ENCODE results near the gene CIZ1.

CIZ1 gene

DNA sequence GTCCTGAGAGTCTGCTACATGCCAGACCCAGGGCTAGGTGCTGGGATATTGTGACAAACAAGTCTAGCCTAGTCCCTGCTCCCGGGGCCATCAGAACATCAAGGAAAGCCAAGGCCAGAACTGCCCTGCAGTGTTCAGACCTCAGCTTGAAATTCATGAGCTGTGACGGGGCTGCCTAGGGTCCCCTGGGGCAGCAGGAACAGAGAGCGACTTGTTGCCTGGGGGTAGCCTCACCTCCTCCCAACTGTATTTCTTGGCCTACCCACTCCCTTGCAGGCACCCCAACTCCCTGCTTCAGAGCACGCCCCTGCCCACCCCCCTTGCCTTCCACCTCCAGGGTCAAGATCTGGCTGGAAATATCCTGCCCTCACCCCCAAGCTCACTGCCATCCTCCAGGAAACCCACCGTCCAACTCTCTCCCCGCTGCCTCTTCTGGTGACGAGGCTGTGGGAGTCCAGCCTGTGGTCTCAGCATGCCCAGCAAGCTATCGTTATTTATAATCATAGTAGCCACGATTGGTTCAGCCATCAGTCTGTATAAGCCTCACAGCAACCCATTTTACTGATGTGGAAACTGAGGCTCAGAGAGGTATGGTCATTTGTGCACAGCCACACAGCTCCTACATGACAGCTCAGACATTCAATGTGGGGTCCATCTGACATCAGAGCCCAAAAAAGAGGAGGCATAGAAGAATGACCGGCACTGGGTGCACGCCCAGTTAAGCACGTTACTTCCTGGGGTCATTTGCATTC lies 22.6 kb upstream of the CIZ1 start:
- DNase-seq (ENCODE audit: low read depth in 2 of 2, low spot score in 1 of 2) = no peak

DNA sequence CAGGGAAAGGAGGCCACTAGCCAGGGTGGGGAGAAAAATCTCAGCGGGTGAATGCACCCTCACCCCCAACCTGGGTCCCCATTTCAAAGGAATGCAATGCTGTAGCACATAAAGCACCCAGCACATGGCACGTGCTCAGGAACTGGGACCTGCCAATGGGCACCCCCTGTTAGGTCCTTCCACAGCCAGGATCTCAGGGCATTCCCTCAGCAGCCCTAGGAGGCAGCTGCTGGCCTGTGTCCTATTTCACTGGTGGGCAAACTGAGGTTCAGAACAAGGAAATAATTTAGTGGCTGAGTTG lies 20.6 kb upstream of the CIZ1 start:
- no peak for DNase-seq (ENCODE audit: low read depth in 2 of 2, low spot score in 1 of 2)

DNA sequence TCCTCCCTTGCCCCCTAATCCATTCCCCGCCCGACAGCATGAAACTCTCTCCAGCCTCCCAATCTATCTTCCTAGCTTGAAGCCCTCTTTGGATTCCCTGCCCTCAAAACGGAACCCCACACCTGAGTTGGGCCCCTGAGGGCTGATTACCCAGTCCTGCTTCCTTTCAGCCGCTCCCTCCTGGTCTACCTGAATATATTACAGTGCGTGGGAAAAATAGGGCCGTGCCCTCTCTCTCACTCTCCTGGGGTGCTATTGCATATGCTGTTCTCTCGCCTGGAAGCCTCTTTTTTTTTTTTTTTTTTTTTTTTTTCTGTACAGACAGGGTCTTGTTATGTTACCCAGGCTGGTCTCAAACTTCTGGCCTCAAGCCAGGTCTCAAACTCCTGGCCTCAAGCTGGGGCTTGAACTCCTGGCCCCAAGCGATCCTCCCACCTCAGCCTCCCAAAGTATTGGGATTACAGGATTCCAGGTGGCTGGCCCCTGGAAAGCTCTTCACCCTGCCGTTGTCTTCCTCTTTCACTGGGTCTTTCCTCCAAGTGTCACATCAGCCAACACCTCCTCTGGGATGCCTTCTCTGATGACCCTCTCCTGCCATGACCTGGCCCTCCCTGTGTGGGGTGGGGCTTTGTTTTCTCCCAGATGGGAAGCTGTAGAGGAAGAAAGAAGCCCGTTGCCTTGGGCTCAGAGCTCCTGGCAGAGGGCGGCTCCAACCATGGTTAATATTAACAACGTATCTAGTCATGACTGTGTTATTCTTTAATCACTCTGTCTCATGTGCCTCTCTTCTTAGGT lies 20.0 kb upstream of the CIZ1 start:
- no peak for DNase-seq (ENCODE audit: low read depth in 2 of 2, low spot score in 1 of 2)

DNA sequence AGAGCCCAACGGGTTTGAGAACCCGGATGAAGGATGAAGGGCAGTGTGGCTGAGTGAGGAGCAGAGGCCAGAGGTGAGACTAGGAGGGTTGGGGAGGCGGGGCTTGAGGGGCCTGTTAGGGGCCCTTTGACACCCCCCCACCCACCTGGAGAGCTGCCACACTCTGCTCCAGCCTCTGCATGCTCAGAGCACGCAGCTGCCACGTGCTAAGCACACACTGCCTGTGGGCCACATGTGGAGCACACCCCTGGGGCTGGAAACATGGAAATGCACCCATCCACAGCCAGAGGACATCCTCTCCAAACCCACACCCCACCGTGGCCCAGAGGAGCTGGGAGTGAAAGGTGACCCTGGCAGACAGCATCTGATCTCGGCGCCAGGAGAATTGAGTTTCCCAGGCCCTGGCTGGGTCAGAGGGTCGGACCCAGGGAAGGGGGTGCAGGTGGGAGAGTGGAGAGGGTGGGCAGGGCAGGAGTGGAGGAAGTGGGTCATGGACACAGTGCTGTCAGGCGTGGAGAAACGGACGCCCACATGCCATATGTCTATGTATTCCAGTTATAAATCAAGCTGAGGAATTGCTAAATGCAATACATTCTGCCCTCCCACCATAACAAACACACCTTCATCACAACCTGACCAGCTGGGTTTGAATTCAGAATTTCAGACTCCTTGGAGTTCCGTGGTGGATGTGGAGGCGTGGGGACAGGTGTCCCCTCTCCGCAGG lies 17.7 kb upstream of the CIZ1 start:
- DNase-seq (ENCODE audit: low read depth in 2 of 2, low spot score in 1 of 2) = no peak

DNA sequence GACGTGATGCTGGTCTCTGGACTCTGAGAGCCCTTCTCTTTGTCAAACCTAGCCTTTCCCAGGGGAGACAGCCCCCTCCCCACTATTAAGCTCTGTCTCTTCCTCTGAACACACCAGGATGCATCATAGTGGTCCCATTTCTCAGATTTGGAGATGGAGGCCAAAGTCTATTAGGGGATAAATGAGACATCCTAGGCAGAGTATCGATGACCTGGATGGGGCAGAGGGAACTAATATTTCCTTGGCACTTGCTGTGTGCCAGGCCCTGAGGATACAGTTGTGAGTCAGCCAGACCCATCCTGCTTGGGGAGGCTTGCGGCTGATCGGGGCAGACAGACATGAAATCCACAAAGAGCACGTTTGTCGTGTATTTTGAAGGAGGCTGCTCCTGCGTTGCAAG lies 17.0 kb upstream of the CIZ1 start:
- DNase-seq (ENCODE audit: low read depth in 2 of 2, low spot score in 1 of 2) = no peak

DNA sequence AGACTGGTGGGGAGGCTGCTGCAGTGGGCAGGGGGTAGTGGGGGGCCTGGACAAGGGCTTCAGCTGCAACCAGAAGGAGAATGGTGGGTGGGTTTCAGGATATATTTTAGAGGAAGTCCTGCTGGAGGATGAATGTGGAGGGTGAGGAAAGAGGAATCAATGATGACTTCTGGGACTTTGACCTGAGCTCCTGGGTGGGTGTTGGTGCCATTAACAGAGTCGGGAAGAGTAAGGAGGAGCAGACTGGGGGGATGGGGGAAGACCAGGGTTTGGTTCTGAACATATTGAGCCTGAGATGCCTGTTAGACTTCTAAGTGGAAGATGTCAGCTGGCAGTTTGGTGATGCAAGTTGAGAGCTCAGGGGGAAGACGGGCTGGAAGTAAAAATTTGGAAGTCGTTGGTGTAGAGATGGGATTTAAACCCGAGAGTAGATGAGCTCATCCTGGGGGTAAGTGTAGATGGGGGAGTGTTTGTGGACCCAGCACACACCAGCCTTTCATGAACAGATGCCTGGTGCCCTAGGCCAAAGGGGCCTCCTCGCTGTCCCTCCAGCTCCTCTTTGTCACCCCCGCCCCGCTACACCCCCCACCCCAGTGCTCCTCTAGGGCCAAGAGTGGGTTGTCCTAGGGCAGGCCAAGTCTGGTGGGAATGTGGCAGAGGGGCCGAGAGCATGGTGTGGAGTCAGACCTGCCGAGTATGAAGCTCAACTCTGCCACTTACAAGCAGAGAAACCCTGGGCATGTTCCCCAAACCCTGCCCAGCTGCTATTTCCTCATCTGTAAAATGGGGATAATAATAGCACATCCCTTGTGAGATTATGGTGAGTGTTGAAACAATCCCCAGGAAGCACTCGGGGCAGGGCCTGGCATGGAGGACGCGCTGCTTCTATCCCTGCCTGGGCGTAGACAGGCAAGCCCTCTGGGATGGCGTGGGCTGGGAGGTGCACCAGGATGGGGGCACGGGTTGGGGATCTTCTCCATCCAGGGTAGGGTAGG lies 15.8 kb upstream of the CIZ1 start:
- DNase-seq (ENCODE audit: low read depth in 2 of 2, low spot score in 1 of 2) = no peak

DNA sequence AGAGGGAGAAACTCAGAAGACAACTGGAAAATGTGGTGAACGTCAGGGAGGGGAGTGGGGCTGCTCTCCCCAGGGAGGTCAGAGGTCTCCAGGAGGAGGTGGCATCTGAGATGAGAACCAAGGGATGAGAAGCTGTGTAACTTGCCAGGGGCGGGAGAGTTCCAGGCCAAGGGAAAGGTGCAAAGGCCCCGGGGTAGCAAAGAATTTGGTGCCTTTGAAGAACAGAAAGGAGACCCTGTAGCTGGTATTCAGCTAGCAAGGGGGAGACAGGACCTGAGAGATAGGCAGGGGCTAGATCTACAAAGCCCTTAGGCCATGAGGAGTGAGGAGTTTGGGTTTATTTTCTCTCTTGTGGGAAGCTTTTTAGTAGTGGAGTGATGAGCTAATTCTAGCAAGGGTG lies 15.1 kb upstream of the CIZ1 start:
- no peak for DNase-seq (ENCODE audit: low read depth in 2 of 2, low spot score in 1 of 2)

DNA sequence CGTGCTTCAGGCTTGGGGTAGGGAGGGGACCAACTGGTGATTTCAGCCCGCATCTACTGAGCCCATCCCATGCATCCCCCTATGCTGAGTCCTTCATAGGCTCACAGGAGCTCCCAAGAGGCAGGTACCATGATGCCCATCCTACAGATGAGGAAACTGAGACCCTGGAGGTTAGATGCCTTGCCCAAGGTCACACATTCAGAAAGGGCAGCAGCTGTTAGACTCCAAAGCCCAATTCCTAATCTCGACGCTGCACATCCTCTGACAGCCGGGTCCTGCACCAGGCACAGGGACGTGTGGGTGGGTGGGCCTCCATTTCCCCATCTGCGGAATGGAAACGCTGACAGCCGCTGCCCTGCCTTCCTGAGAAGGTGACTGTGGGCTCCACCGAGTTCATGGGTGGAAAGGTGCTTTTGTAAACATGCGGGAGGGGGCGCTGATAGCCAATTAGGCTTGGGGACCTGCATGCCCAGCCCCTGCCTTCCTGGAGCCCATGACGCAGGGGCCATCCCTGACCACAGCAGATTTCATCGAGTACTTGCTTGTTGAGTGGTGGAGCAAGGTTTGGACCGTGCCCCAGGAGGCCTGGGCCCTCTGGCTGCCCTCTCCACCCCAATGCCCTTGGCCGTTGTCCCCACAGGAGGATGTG lies 14.0 kb upstream of the CIZ1 start:
- no peak for DNase-seq (ENCODE audit: low read depth in 2 of 2, low spot score in 1 of 2)

DNA sequence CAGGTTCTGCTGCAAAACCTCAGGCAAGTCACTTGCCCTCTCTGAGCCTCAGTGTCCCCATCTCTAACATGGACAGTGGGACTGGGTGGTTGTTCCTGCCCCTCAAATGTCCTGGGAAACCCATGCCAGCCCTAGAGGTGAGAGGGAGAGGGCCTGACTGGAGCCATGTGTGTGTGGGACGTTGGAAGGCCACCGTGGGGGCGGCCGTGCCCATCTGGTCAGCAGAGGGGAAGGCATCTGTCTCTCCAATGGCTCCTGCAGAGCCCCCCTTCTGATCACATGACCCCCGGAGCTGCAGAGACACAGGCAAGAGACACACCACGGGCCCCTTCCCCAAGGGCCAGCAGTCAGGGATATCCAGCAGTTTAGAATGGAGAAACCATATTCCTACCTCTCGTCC lies 13.5 kb upstream of the CIZ1 start:
- DNase-seq (ENCODE audit: low read depth in 2 of 2, low spot score in 1 of 2) = no peak

DNA sequence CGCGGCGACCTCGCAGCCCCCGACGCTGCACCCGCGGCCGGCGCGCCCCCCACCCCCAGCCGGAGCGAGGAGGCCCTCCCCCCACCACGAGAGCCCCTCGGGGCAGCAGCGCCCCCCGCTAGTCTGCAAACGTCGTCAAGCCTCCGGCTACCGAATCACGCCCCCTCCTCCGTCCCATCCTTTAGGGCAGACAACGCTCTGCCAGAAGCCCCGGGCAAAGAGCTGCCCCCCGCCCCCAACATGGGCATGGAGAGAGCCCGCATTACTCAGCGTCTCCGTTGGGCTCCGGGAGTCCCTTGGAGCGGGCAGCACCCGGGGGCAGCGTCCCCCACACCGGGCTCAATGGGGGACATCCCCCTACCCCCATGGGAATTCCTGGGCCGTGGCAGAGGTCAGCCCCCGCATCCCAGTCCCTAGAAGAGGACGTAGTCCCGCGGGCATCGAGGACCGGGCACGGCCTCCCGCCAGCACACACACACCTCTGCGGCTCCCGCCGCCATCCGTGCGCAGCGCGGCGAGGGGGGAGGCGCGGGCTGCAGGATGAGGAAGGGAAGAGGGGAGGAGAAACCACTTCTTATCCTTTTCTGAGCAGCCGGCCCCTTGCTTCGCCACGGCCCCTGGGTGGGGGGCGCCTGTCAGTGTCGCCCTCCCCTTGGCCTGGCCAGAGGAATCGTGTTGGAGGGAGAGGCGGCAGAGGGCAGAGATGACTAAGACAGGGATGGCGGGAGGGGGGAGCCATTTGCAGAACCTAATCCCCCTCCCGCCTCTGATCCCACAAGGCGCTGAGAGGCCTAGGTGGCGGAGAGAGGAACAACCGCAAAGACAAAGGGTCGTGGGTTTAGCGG lies 12.6 kb upstream of the CIZ1 start:
- no peak for DNase-seq (ENCODE audit: low read depth in 2 of 2, low spot score in 1 of 2)

DNA sequence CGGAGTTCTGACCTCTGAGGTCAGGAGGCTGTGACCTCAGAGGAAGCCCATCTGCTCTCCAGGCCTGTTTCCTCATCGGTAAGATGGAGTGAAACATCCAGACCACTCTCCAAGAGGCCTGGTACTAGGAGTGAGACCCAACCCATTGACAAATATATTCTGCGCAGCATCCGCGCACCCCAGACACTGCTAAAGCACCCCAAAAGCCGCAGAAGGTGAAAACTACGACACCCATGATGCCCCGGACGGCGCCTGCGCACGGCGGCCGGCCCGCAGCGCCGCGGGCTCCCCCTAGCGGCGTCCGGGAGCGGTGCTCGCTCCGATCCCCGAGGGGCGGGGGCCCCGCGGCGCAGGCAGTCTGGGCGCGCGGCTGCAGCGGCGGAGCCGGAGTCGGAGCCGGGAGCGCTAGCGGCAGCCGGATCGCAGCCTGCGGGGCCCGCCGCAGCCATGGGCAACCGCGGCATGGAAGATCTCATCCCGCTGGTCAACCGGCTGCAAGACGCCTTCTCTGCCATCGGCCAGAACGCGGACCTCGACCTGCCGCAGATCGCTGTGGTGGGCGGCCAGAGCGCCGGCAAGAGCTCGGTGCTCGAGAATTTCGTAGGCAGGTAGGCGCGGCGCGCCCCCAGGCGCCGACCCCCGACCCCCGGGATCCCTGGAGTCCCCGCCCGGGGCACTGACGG lies 11.8 kb upstream of the CIZ1 start, which contains the start of gene DNM1:
TSS of gene DNM1 (plus strand) at position 356 of the 683 bp plus-strand sequence. CDS start at position 448, 92 bp downstream.
- DNase-seq (ENCODE audit: low read depth in 2 of 2, low spot score in 1 of 2) = peak in 1 of 2 donors; percentile 22

DNA sequence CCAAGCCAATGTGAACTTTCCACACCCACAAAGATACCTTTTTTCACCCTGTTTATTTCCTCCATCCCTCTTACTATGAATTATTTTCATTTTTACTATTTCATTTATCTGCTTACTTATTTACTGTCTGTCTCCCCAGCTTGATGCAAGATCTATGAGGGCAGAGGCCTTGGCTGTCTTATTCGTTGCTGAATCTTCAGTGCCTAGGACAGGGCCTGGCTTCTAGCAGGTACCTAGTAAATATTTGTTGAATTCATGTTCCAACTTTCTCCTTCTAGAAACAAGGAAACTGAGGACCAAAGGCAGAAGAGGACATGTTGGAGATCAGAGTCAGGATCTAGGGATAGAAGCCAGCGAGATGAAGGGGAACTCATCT lies 11.3 kb upstream of the CIZ1 start:
- no peak for DNase-seq (ENCODE audit: low read depth in 2 of 2, low spot score in 1 of 2)

DNA sequence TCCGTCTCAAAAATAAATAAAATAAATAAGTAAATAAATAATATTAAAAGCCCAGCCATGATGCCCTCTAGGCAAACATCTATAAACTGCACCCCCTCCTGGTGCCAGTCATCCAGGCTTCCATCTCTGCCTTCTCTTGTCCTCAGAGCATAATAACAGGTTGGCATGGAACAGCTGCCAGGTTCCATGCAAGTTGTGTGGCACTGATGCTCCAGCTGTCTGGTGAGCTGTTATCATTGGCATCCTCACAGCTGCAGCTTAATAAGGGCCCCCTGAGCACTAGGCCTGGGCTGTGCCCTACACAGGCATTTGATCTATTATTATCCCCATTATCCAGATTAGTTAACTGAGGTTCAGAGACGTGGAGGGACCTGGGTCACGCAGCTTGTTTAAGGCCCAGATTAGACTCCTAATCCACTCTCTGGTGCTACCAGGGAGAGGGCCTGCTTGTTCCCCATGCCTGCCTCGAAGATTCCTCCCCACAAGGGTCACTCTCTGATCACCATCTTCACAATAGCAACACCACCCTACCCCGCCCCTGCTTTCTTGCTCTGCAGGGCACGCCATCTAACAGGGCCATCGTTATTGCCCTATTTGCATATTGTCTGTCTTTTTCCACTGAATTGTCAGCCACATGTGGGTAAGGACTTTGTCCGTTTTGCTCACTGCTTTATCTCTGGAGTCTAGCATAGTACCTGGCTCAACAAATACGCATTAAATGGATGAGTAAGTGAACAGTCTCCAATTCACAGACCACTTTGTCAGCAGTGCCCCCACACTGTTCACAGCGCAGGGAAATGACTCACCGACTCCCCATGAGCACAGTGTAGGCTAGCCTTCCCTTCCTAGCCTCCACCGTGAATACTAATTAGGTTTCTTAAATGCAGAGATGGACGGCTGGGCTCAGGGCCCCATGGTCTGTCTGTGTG lies 10.3 kb upstream of the CIZ1 start:
- DNase-seq (ENCODE audit: low read depth in 2 of 2, low spot score in 1 of 2) = no peak

DNA sequence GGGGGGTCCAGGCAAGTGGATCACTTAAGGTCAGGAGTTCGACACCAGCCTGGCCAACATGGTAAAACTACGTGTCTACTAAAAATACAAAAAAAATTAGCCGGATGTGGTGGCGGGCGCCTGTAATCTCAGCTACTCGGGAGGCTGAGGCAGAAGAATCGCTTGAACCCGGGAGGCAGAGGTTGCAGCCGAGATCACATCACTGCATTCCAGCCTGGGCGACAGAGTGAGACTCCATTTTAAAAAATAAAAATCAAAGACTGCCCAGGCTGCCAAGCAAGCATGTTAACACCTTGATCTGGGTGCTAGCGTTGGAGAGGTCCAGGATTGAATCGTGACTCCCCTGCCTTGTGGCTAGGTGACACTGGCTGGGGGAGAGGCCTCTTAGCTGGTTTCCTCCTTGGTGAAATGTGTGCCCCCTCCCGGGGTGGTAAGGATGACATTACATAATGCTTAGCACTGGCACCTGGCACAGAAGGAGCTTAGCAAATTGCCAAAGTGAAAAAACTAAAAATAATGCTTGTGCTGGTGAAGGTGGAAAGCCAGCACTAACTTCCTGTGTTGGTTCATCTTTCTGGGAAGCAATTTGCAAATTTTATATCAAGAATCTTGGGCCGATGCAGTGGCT lies 2.2 kb upstream of the CIZ1 start:
- DNase-seq (ENCODE audit: low read depth in 2 of 2, low spot score in 1 of 2) = no peak

DNA sequence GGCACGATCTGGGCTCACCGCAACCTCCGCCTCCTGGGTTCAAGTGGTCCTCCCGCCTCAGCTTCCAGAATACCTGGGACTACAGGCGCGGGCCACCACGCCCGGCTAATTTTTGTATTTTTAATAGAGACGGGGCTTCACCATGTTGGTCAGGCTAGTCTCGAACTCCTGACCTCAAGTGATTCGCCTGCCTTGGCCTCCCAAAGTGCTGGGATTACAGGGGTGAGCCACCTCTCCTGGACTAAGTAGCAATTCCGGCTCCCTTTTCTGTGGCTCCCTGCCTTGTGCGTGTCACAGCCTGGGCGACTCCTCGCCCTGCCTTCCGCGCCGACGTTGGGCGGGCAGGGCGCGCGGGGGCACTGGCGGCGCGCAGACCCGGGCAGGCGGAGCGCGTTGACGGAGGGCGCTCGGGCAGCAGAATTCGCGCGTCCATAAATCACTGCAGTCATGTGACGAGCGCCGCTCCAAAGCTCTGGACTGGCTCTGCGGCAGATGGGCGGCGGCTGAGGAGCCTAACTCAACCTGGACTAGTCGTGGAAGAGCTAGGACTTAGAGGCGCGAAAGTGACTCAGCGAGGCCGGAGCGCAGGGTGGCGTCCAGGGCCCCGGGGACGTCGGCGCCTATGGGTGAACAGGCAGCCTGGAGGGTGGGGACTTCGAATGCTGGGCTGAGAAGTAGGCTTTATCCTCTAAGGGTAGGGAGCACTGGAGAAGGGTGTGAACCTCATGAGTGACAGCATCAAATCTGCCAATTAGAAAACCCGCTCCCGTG lies 1.4 kb upstream of the CIZ1 start:
- DNase-seq (ENCODE audit: low read depth in 2 of 2, low spot score in 1 of 2) = no peak

DNA sequence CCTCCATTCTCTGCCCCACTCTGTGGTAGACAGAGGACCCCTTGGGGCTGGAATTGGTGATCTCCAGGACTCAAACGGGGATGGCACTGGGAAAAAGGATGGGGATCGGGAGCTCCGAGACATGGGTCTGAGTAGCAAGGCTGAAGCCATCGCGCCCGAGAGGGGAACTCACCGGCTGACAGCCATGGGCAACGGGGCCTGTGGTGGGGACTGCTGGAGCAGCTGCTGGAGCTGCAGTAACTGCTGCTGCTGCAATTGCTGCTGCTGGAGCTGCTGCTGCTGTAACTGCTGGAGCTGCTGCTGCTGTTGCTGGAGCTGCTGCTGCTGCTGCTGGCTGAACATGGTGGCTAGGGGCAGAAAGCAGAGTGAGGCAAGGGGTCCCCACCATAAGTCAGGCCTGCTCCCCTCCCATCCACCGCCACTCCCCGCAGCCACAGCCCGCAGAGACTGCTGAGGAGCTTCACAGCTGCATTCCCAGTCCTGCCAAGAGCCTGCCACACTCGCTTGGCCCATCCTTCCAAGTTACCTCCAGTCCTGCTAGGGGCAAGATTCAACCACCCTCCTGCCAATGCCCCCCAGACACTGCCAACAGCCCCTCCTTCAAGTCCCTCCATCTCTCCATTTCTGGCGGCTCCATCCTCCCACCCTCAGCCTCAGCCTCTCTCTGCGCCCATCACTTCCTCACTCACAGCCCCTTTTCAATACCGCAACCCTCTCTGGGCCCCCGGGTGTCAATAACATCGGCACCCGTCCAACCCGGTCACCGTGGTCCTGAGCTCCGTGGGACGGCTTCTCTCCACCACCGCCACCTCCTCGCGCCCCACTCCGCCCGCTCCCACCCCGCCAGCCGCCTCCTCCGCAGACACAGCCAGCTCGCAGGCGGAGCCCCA lies 611 bp downstream of the CIZ1 start:
- no peak for DNase-seq (ENCODE audit: low read depth in 2 of 2, low spot score in 1 of 2)
